H9 (cell line): ENCODE measurements around the gene PIK3CD. TPM values are rescaled to one million over a fixed set of nuclear protein-coding genes. Genes with fewer than 3 reads are reported as not detected.

Experiments
- DNase-seq: peaks from one replicate; pipeline ENCODE4 v3.0.0-alpha.2; 2017
- H2AFZ ChIP-seq: one replicate; pipeline ENCODE4 v1.6.1; 2013; ENCODE audit warnings: mild to moderate bottlenecking, low read length, control low read depth, moderate library complexity
- H2AK5ac ChIP-seq: 2 replicates; pipeline ENCODE4 v1.6.1; 2013; ENCODE audit warnings: low read length, control low read depth, mixed read lengths; ENCODE audit not compliant: insufficient read length
- H2BK120ac ChIP-seq: one replicate; pipeline ENCODE4 v1.6.1; 2013; ENCODE audit warnings: low read depth, mild to moderate bottlenecking, low read length, control low read depth, inconsistent platforms; ENCODE audit not compliant: poor library complexity, severe bottlenecking
- H2BK12ac ChIP-seq: 2 replicates; pipeline ENCODE4 v1.6.1; 2013; ENCODE audit warnings: low read length, control low read depth, mixed read lengths, low read depth; ENCODE audit not compliant: insufficient read length
- H2BK15ac ChIP-seq: 2 replicates; pipeline ENCODE4 v1.6.1; 2013; ENCODE audit warnings: low read depth, low read length, control low read depth
- H2BK20ac ChIP-seq: one replicate; pipeline ENCODE4 v1.6.1; 2013; ENCODE audit warnings: low read depth, mild to moderate bottlenecking, low read length, control low read depth, inconsistent platforms; ENCODE audit not compliant: poor library complexity, severe bottlenecking
- H2BK5ac ChIP-seq: 2 replicates; pipeline ENCODE4 v1.6.1; 2013; ENCODE audit warnings: low read length, control low read depth, mixed read lengths; ENCODE audit not compliant: insufficient read length
- H3K14ac ChIP-seq: 2 replicates; pipeline ENCODE4 v1.6.1; 2013; ENCODE audit warnings: low read length, control low read depth; ENCODE audit not compliant: insufficient read depth
- H3K18ac ChIP-seq: 2 replicates; pipeline ENCODE4 v1.6.1; 2013; ENCODE audit warnings: low read depth, mild to moderate bottlenecking, mixed read lengths, low read length, control low read depth; ENCODE audit not compliant: insufficient read length
- H3K23ac ChIP-seq: 2 replicates; pipeline ENCODE4 v1.6.1; 2013; ENCODE audit warnings: low read length, control low read depth, mixed read lengths, low read depth; ENCODE audit not compliant: insufficient read length
- H3K23me2 ChIP-seq: 2 replicates; pipeline ENCODE4 v1.6.1; 2013; ENCODE audit warnings: low read depth, mild to moderate bottlenecking, mixed read lengths, low read length, control low read depth; ENCODE audit not compliant: insufficient read length, poor library complexity, severe bottlenecking
- H3K27ac ChIP-seq: 2 replicates; pipeline ENCODE4 v1.5.1; 2013; ENCODE audit warnings: low read length, control low read depth, mixed read lengths, low read depth; ENCODE audit not compliant: insufficient read length
- H3K27me3 ChIP-seq: 2 replicates; pipeline ENCODE4 v1.6.1; 2013; ENCODE audit warnings: low read length, control low read depth, inconsistent platforms; ENCODE audit not compliant: insufficient read depth
- H3K4ac ChIP-seq: 2 replicates; pipeline ENCODE4 v1.6.1; 2013; ENCODE audit warnings: low read depth, mild to moderate bottlenecking, control low read depth, inconsistent platforms, low read length, moderate library complexity
- H3K4me1 ChIP-seq: 2 replicates; pipeline ENCODE4 v1.6.1; 2013; ENCODE audit warnings: low read length, control low read depth, inconsistent platforms; ENCODE audit not compliant: insufficient read depth
- H3K4me2 ChIP-seq: 2 replicates; pipeline ENCODE4 v1.6.1; 2013; ENCODE audit warnings: low read length, control low read depth, mixed read lengths; ENCODE audit not compliant: insufficient read length, insufficient read depth
- H3K56ac ChIP-seq: 2 replicates; pipeline ENCODE4 v1.6.1; 2013; ENCODE audit warnings: low read depth, mild to moderate bottlenecking, mixed read lengths, low read length, control low read depth; ENCODE audit not compliant: insufficient read length
- H3K79me1 ChIP-seq: 2 replicates; pipeline ENCODE4 v1.6.1; 2013; ENCODE audit warnings: low read depth, mild to moderate bottlenecking, moderate library complexity, low read length, control low read depth, inconsistent platforms; ENCODE audit not compliant: insufficient read depth, poor library complexity, severe bottlenecking
- H3K79me2 ChIP-seq: 2 replicates; pipeline ENCODE4 v1.6.1; 2013; ENCODE audit warnings: low read length, control low read depth, inconsistent platforms; ENCODE audit not compliant: insufficient read depth
- H3K9ac ChIP-seq: 2 replicates; pipeline ENCODE4 v1.6.1; 2013; ENCODE audit warnings: low read length, control low read depth, mixed read lengths; ENCODE audit not compliant: insufficient read length; ENCODE audit errors: extremely low read depth
- H3K9me3 ChIP-seq: one replicate; pipeline ENCODE4 v1.6.1; 2013; ENCODE audit warnings: low read depth, low read length, inconsistent platforms; ENCODE audit not compliant: control insufficient read depth
- H3T11ph ChIP-seq: one replicate; pipeline ENCODE4 v1.6.1; 2013; ENCODE audit warnings: mild to moderate bottlenecking, low read length, control low read depth, inconsistent platforms
- H4K20me1 ChIP-seq: one replicate; pipeline ENCODE4 v1.6.1; 2013; ENCODE audit not compliant: control insufficient read depth, insufficient read length, insufficient read depth
- H4K5ac ChIP-seq: 2 replicates; pipeline ENCODE4 v1.6.1; 2013; ENCODE audit warnings: low read depth, mild to moderate bottlenecking, mixed read lengths, low read length, control low read depth; ENCODE audit not compliant: insufficient read length
- H4K8ac ChIP-seq: replicated peaks from 2 replicates; pipeline ENCODE4 v1.6.1; 2013; ENCODE audit warnings: low read length, control low read depth, mixed read lengths, low read depth; ENCODE audit not compliant: insufficient read length
- H4K91ac ChIP-seq: 2 replicates; pipeline ENCODE4 v1.6.1; 2013; ENCODE audit warnings: low read depth, mild to moderate bottlenecking, moderate library complexity, mixed read lengths, low read length, control low read depth; ENCODE audit not compliant: insufficient read length
- H3K27ac Mint-ChIP-seq, 3 experiments: 2 replicates in 2 of 3; 3 replicates in 1 of 3; pipeline ENCODE4 v1.8.0; 2020 to 2021; ENCODE audit warnings: mixed read lengths in 3 of 3, mild to moderate bottlenecking in 1 of 3, moderate library complexity in 1 of 3
- H3K27me3 Mint-ChIP-seq: 2 replicates; pipeline ENCODE4 v1.8.0; 2021; ENCODE audit warnings: low read depth, mild to moderate bottlenecking, moderate library complexity, mixed read lengths
- H3K36me3 Mint-ChIP-seq, 3 experiments: 2 replicates in 2 of 3; 3 replicates in 1 of 3; pipeline ENCODE4 v1.8.0; 2020 to 2021; ENCODE audit warnings: low read depth in 3 of 3, mixed read lengths in 3 of 3; ENCODE audit not compliant: insufficient read depth in 1 of 3
- H3K4me1 Mint-ChIP-seq, 2 experiments: 2 replicates each; pipeline ENCODE4 v1.8.0; 2020; ENCODE audit warnings: mixed read lengths in 2 of 2
- H3K4me3 Mint-ChIP-seq, 2 experiments: 2 replicates in 1 of 2; 3 replicates in 1 of 2; pipeline ENCODE4 v1.8.0; 2020 to 2021; ENCODE audit warnings: mild to moderate bottlenecking in 2 of 2, mixed read lengths in 2 of 2, moderate library complexity in 1 of 2
- H3K9me3 Mint-ChIP-seq, 2 experiments: 2 replicates in 1 of 2; 3 replicates in 1 of 2; pipeline ENCODE4 v1.8.0; 2020; ENCODE audit warnings: mild to moderate bottlenecking in 2 of 2, mixed read lengths in 2 of 2, moderate library complexity in 1 of 2
- CTCF ChIP-seq: fragments of 200-600 bp; sonication (generic); conservative IDR thresholded peaks from 3 replicates; pipeline ENCODE4 v1.8.0; 2021; ENCODE audit warnings: antibody characterized with exemption, mild to moderate bottlenecking
- WGBS: extraction: QIAGEN DNeasy Blood & Tissue Kit; methylation state at CpG from one replicate; pipeline ENCODE4 v1.1.7; 2013; ENCODE audit warnings: missing lambda C conversion rate, low lambda C conversion rate, mixed read lengths; ENCODE audit not compliant: insufficient read length; ENCODE audit errors: extremely low coverage; 5-methylcytosine and 5-hydroxymethylcytosine counted together
- total RNA-seq: library from RNA; stranded (reverse); gene quantifications from 2 replicates; pipeline ENCODE4 v1.2.1, GENCODE V29; 2021

The PIK3CD gene
- total RNA-seq, 1 experiment from 2014 or later, result 10.0 TPM

GRCh38 chr1:9657521-9658032 lies 6.0 kb downstream of the PIK3CD start:
- peak overlapping the region in 1 of 3 experiments; percentile 41; a peak in 2 of 7 replicates for H3K27ac Mint-ChIP-seq
- no CpG with 5 or more reads among the region's 2 CpGs for whole genome bisulfite sequencing
- peaks cover 2% of the 10 kb centered on the region for H3K23me2 ChIP-seq
- H3K56ac ChIP-seq, result no peak overlapping the region
- H4K91ac ChIP-seq, result no peak overlapping the region
- H2BK5ac ChIP-seq, result no peak overlapping the region
- no peaks in the 10 kb centered on the region for H4K20me1 ChIP-seq
- no peak for DNase-seq
- no peak overlapping the region for H4K5ac ChIP-seq
- peaks cover 5% of the 10 kb centered on the region; the same call in 1 of the 2 replicates for H3K27me3 ChIP-seq
- no peaks in the 10 kb centered on the region; a peak in 1 of 7 replicates for H3K36me3 Mint-ChIP-seq
- H3K27me3 Mint-ChIP-seq, result peaks cover 34% of the 10 kb centered on the region
- H3K79me2 ChIP-seq, result no peaks in the 10 kb centered on the region
- H3T11ph ChIP-seq, result no peak overlapping the region
- no peak overlapping the region for H2BK20ac ChIP-seq
- no peak overlapping the region for H2AK5ac ChIP-seq
- H2BK15ac ChIP-seq, result no peak overlapping the region; the same call in 1 of the 2 replicates
- H3K79me1 ChIP-seq, result no peaks in the 10 kb centered on the region
- H3K9me3 ChIP-seq, result no peaks in the 10 kb centered on the region
- no peak overlapping the region for H2AFZ ChIP-seq
- H3K4me2 ChIP-seq, result no peak overlapping the region
- H3K4me1 Mint-ChIP-seq, result peaks cover 2 to 8% of the 10 kb centered on the region in 2 experiments; a peak in 3 of 4 replicates
- TF ChIP-seq CTCF, result no peak
- no peaks in the 10 kb centered on the region; a peak in 1 of 5 replicates for H3K9me3 Mint-ChIP-seq
- no peak overlapping the region for H4K8ac ChIP-seq
- no peak overlapping the region for H3K23ac ChIP-seq
- H3K9ac ChIP-seq, result no peak overlapping the region
- H3K27ac ChIP-seq, result no peak overlapping the region
- no peak overlapping the region for H3K4ac ChIP-seq
- H3K4me3 Mint-ChIP-seq, result no peak overlapping the region
- H3K4me1 ChIP-seq, result no peaks in the 10 kb centered on the region
- no peak overlapping the region for H3K18ac ChIP-seq
- H2BK120ac ChIP-seq, result no peak overlapping the region
- no peak overlapping the region for H2BK12ac ChIP-seq
- no peak overlapping the region for H3K14ac ChIP-seq
